Endothelial cell of umbilical vein (primary cell): Measurements from ENCODE around the gene CYP2S1.

Experiments used
- CTCF ChIP-seq, 2 donors: IDR thresholded peaks; 1 replicate in 1 of 2; 2 replicates in 1 of 2; pipeline ENCODE4 v1.5.1; 2011; ENCODE audit warnings: low read length in 2 of 2, mild to moderate bottlenecking in 2 of 2, moderate library complexity in 2 of 2, control low read depth in 1 of 2, inconsistent platforms in 1 of 2, low read depth in 1 of 2; ENCODE audit not compliant: insufficient read depth in 1 of 2; ENCODE audit errors: extremely low read depth in 1 of 2
- EZH2 ChIP-seq: IDR thresholded peaks from 2 replicates; pipeline ENCODE4 v1.6.1; 2012; ENCODE audit warnings: borderline replicate concordance, low read depth, mild to moderate bottlenecking, moderate library complexity, low read length, inconsistent platforms; ENCODE audit not compliant: severe bottlenecking
- JUN ChIP-seq: IDR thresholded peaks from 2 replicates; pipeline ENCODE4 v1.6.1; 2011; ENCODE audit warnings: borderline replicate concordance, low read depth; ENCODE audit not compliant: insufficient read length, insufficient read depth
- MYC ChIP-seq: IDR thresholded peaks from one replicate; pipeline ENCODE4 v1.6.1; 2011; ENCODE audit warnings: mild to moderate bottlenecking, low read depth, low read length
- POLR2A ChIP-seq: IDR thresholded peaks from 2 replicates; pipeline ENCODE4 v1.6.1; 2012; ENCODE audit warnings: low read depth, mild to moderate bottlenecking, control low read depth, low read length
- POLR2AphosphoS5 ChIP-seq: IDR thresholded peaks from 2 replicates; pipeline ENCODE4 v1.6.1; 2012; ENCODE audit warnings: low read depth, mild to moderate bottlenecking, control low read depth, low read length, moderate library complexity; ENCODE audit not compliant: insufficient read depth

GRCh38 chr19:41186971-41187883, 5.8 kb upstream of the CYP2S1 start:
- TF ChIP-seq POLR2A (no peak), CTCF (IDR thresholded peaks at IDR 0.05; ENCODE audit: extremely low read depth in 1 of 2, insufficient read depth in 1 of 2, low read depth in 1 of 2, low read length in 2 of 2) (no peak), POLR2AphosphoS5 (no peak), EZH2 (no peak), JUN (no peak), MYC (no peak)
